DND-41 (cell line): ENCODE data around the gene ACSL4.

ENCODE experiments used
- CTCF ChIP-seq: IDR thresholded peaks from 2 replicates; pipeline ENCODE4 v1.5.1; 2012; ENCODE audit warnings: borderline replicate concordance, low read length, moderate library complexity, mild to moderate bottlenecking; ENCODE audit not compliant: poor library complexity, severe bottlenecking; ENCODE audit errors: extremely low read depth
- EZH2 ChIP-seq: IDR thresholded peaks from 3 replicates; pipeline ENCODE4 v1.6.1; 2012; ENCODE audit warnings: borderline replicate concordance, low read depth, mild to moderate bottlenecking, moderate library complexity, low read length, inconsistent platforms; ENCODE audit not compliant: severe bottlenecking

GRCh38 chrX:109691752-109692151, 41.3 kb downstream of the ACSL4 start:
- TF ChIP-seq EZH2, result no peak
- no peak for TF ChIP-seq CTCF
